GM13977 (cell line): ENCODE data around the gene TTF1.

Source experiments
- DNase-seq: peaks from one replicate; pipeline ENCODE4 v3.0.0; 2012; ENCODE audit warnings: low spot score
- in situ Hi-C: fragments of 300-500 bp; cut with MboI; formaldehyde crosslinking; loops from one replicate; pipeline ENCODE4 v1.12.0; 2022; ENCODE audit warnings: low sequenced_read_pairs, low pct_unique_long_range_greater_than_20kb, mixed read lengths, inconsistent platforms; ENCODE audit not compliant: unreplicated experiment
- TF ChIP-seq, protein P1 (sequence below): IDR thresholded peaks from 2 replicates; pipeline ENCODE4 v1.5.1; 2012; ENCODE audit warnings: mild to moderate bottlenecking, control low read depth; ENCODE audit not compliant: insufficient read depth; ENCODE audit errors: extremely low read depth, missing control alignments

Gene TTF1

DNA sequence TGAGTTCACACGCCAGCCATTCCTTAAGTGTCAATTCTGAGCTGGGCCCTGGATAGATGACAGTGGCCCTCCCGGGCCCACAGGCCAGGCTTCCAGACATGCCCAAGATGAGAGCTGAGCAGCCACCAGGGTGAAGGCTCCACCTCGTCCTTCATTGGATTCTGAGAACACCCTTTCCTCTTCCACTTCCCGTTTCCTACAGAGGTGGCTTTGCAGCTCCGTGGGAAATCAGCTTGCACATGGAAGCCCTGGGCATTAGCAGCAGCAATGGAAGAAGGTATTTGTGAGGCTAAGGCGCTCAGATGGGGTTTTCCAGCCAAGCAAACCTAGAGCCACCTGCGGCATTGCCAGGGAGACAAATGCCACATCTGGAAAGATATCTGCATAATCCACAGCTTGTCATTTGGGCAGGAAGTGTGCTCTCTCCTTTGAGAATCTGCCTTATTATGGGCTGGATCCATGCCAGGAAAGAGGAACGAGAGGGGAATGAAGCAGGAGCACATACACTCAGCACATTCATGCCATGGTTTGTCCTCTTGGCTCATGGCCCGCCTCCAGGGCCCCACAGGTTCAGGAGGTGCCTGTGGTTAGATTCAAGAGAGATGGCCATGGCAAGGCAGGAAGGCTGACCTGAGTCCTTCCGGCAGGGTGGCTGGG is 37.4 kb upstream of the TTF1 start:
- TF ChIP-seq, protein P1, sequence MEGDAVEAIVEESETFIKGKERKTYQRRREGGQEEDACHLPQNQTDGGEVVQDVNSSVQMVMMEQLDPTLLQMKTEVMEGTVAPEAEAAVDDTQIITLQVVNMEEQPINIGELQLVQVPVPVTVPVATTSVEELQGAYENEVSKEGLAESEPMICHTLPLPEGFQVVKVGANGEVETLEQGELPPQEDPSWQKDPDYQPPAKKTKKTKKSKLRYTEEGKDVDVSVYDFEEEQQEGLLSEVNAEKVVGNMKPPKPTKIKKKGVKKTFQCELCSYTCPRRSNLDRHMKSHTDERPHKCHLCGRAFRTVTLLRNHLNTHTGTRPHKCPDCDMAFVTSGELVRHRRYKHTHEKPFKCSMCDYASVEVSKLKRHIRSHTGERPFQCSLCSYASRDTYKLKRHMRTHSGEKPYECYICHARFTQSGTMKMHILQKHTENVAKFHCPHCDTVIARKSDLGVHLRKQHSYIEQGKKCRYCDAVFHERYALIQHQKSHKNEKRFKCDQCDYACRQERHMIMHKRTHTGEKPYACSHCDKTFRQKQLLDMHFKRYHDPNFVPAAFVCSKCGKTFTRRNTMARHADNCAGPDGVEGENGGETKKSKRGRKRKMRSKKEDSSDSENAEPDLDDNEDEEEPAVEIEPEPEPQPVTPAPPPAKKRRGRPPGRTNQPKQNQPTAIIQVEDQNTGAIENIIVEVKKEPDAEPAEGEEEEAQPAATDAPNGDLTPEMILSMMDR, result no peak
- in situ Hi-C loops, result no loop called here
- no peak for DNase-seq

DNA sequence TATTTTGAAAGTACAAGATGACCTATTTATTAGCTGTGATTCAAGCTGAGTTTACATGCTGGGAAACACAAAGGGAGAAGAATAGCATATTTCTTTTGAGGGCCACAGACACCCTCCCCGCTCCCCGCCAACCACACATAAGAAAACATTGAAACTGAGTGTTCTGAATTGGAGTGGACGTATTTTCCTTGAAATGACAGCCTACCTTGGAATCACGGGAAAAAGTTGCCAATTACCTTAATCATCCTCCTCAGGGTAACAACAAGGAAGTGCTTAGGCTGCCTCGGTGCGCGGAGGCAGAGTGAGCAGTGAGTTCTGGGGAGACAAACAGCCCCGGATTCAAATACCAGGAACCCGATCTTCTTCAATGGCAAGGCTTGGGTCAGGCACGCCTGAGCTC is 34.8 kb upstream of the TTF1 start:
- TF ChIP-seq, protein P1, result no peak
- DNase-seq, result no peak
- in situ Hi-C loops, result no loop called here

DNA sequence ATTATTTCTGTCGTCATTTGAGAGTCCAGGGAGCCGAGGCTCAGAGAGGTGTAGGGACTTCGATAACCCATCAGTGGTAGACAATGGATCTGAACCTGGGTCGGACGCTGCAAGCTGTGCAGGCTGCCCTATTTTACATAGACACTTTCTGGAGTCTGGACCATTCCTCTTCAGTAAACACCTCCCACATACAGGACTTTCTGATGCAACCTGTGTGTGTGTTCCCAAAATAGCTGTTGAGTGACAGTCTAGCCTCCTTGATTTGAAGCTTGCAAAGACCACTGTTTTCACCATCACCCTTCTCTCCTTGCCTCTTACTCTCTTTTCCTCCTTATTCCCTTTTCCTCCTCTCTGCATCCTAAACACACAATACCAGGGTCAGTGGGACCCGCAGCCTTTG is 34.1 kb upstream of the TTF1 start:
- TF ChIP-seq, protein P1, result no peak
- in situ Hi-C loops, result no loop called here
- no peak for DNase-seq

DNA sequence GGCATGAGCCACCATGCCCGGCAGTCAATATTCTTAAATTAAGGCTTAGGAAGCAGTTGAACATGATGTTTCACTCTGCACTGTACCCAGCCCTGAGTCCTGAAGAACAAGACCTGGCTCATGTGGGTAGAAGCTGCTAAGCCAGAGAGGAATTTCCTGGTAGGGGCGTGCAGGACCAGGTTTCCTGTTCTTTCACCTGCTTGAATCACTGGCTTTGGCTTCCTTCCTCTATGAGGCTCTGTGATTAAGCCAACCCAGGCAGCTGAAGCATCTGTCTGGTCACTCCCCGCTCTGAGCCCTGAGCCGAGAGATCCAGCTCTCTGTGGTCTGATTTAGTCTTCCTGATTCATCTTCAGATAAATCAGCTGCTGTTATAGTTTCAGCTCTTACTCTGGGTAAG is 32.5 kb upstream of the TTF1 start:
- in situ Hi-C loops, result no loop called here
- TF ChIP-seq, protein P1, result no peak
- no peak for DNase-seq

DNA sequence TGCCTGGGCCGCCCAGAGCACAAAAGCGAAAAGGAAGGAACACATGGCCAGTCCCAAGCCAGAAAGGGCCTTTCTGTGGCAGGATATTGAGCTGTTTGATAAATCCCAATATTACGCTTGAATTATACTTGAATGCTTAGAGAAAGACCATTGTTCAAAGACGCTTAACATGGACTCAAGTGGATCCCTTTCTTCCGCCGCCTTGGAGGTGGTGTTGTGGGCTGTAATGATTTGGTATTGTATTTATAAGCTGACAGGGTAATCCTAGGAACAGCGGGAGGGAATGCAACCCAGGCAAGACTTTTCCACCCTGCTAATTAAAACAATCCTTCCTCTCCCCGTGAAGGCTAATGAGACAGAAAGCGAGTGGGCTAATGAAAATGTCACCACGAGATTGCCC is 28.2 kb upstream of the TTF1 start:
- TF ChIP-seq, protein P1, result no peak
- in situ Hi-C loops, result no loop called here
- no peak for DNase-seq

DNA sequence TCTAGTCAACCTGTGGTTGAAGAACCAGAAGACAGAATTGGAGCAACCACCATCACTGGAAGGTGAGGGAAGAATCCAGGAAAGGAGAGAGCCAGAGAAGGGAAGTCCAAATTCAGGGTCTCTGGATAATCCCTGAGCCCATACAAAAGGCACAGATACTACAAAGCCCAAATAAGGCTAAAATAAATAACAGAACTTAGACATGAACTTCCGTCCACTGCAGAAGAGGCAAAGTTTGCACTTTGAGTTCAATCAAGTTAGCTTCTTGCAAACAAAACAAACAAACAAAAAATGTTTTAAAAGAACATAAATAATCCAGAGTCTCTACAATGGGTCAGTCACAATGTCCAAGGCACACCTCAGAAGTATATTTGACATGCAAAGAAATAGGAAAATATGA is 24.4 kb upstream of the TTF1 start:
- in situ Hi-C loops, result no loop called here
- no peak for DNase-seq
- TF ChIP-seq, protein P1, result no peak
